SK-N-MC (cell line): ENCODE measurements around the gene HTR2A.

Source experiments
- EZH2 ChIP-seq: fragments of 200-600 bp; sonication (generic); IDR thresholded peaks from one replicate; pipeline ENCODE4 v1.6.1; 2017; ENCODE audit warnings: antibody characterized with exemption
- POLR2AphosphoS5 ChIP-seq: IDR thresholded peaks from 2 replicates; pipeline ENCODE4 v1.6.1; 2012; ENCODE audit warnings: mild to moderate bottlenecking, low read depth, low read length, borderline replicate concordance

- TF ChIP-seq EZH2 = no peak
- no peak for TF ChIP-seq POLR2AphosphoS5
Measured at GRCh38 chr13:46845146-46845545, 51.7 kb downstream of the HTR2A start.
